Measurements from ENCODE around the gene C6orf47. TPM values are rescaled to one million over a fixed set of nuclear protein-coding genes. Genes with fewer than 3 reads are reported as not detected.

Gene C6orf47
- total RNA-seq, 2 experiments from 2014 or later: 9.6 to 10.5 TPM

GRCh38 chr6:31642798-31643570 lies 17.6 kb downstream of the C6orf47 start:
- H3K4me1 ChIP-seq (ENCODE audit: insufficient read depth, low read length): no peaks in the 10 kb centered on the region
- Mint-ChIP-seq H3K4me1 (ENCODE audit: low read depth) (peaks cover 7% of the 10 kb centered on the region), H3K27me3 (no peaks in the 10 kb centered on the region), H3K27ac (no peak overlapping the region), H3K9me3 (no peaks in the 10 kb centered on the region), H3K36me3 (ENCODE audit: low read depth) (peaks cover 89% of the 10 kb centered on the region), H3K4me3 (no peak overlapping the region)
- ATAC-seq (ENCODE audit: poor library complexity) (no peak), DNase-seq (no peak)
- intact Hi-C loops (cut with DNase I, micrococcal nuclease): no loop called here
- POLR2A ChIA-PET: interaction anchor here (0.9 kb wide), 1 partner anchor 221 kb away, joined by 3 read pairs; no protein-coding TSS in a partner anchor
- H3K4me3 ChIP-seq (ENCODE audit: low read length): no peak overlapping the region
- peaks cover 93% of the 10 kb centered on the region for H3K36me3 ChIP-seq (ENCODE audit: insufficient read depth, low read length)
- no peak for TF ChIP-seq CTCF (IDR thresholded peaks at IDR 0.05)
- H3K27me3 ChIP-seq (ENCODE audit: control insufficient read depth in 1 of 2, insufficient read depth in 2 of 2, low read length in 2 of 2): no peaks in the 10 kb centered on the region
- peak overlapping the region in 1 of 2 donors; percentile 21 for H3K27ac ChIP-seq (ENCODE audit: low read depth in 1 of 2, low read length in 2 of 2)
- no peaks in the 10 kb centered on the region for H3K9me3 ChIP-seq (ENCODE audit: control insufficient read depth in 1 of 2, insufficient read depth in 1 of 2, low read length in 2 of 2)
- CTCF ChIA-PET: no interaction called here

GRCh38 chr6:31641370-31641769 lies 19.2 kb downstream of the C6orf47 start:
- TF ChIP-seq CTCF (IDR thresholded peaks at IDR 0.05): no peak
- Histone ChIP-seq H3K4me1 (ENCODE audit: insufficient read depth, low read length) (no peaks in the 10 kb centered on the region), H3K27ac (ENCODE audit: low read depth in 1 of 2, low read length in 2 of 2) (no peak overlapping the region), H3K9me3 (ENCODE audit: control insufficient read depth in 1 of 2, insufficient read depth in 1 of 2, low read length in 2 of 2) (no peaks in the 10 kb centered on the region), H3K27me3 (ENCODE audit: control insufficient read depth in 1 of 2, insufficient read depth in 2 of 2, low read length in 2 of 2) (no peaks in the 10 kb centered on the region), H3K4me3 (ENCODE audit: low read length) (no peak overlapping the region), H3K36me3 (ENCODE audit: insufficient read depth, low read length) (peaks cover 96% of the 10 kb centered on the region)
- intact Hi-C loops (cut with DNase I, micrococcal nuclease): no loop called here
- Mint-ChIP-seq H3K9me3 (no peaks in the 10 kb centered on the region), H3K4me1 (ENCODE audit: low read depth) (peaks cover 7% of the 10 kb centered on the region), H3K27ac (no peak overlapping the region), H3K36me3 (ENCODE audit: low read depth) (peaks cover 91% of the 10 kb centered on the region), H3K27me3 (no peaks in the 10 kb centered on the region), H3K4me3 (no peak overlapping the region)
- no peak for DNase-seq
- ChIA-PET CTCF (no interaction called here), POLR2A (interaction anchor here (3.7 kb wide), 1 partner anchor 11 kb away, joined by 19 read pairs; the partner anchor contains the start of gene BAG6)
- ATAC-seq (ENCODE audit: poor library complexity): no peak

GRCh38 chr6:31640612-31641011 lies 20.0 kb downstream of the C6orf47 start:
- ChIA-PET CTCF (no interaction called here), POLR2A (interaction anchor here (1.1 to 3.7 kb wide), 3 partner anchors 11 to 58 kb away, joined by 3 to 19 read pairs (median 5); partner anchors contain the start of genes BAG6, C6orf47 and LTB)
- Mint-ChIP-seq H3K36me3 (ENCODE audit: low read depth) (peaks cover 91% of the 10 kb centered on the region), H3K27me3 (no peaks in the 10 kb centered on the region), H3K27ac (no peak overlapping the region), H3K4me3 (no peak overlapping the region), H3K4me1 (ENCODE audit: low read depth) (peaks cover 5% of the 10 kb centered on the region), H3K9me3 (no peaks in the 10 kb centered on the region)
- Histone ChIP-seq H3K27me3 (ENCODE audit: control insufficient read depth in 1 of 2, insufficient read depth in 2 of 2, low read length in 2 of 2) (no peaks in the 10 kb centered on the region), H3K27ac (ENCODE audit: low read depth in 1 of 2, low read length in 2 of 2) (no peak overlapping the region), H3K36me3 (ENCODE audit: insufficient read depth, low read length) (peaks cover 96% of the 10 kb centered on the region), H3K9me3 (ENCODE audit: control insufficient read depth in 1 of 2, insufficient read depth in 1 of 2, low read length in 2 of 2) (no peaks in the 10 kb centered on the region), H3K4me1 (ENCODE audit: insufficient read depth, low read length) (no peaks in the 10 kb centered on the region), H3K4me3 (ENCODE audit: low read length) (no peak overlapping the region)
- ATAC-seq (ENCODE audit: poor library complexity): no peak
- TF ChIP-seq CTCF (IDR thresholded peaks at IDR 0.05): no peak
- no peak for DNase-seq
- intact Hi-C loops (cut with DNase I, micrococcal nuclease): no loop called here

All from CD4-positive, alpha-beta T cell (primary cell).